ENCODE data around the gene MRNIP. TPM values are rescaled to one million over a fixed set of nuclear protein-coding genes. Genes with fewer than 3 reads are reported as not detected.

The MRNIP gene
- polyA plus RNA-seq, 2 of the 4 experiments (the other 2 are of a cell fraction) = 21.4 to 29.7 TPM

GRCh38 chr5:179816796-179817469, 41.7 kb downstream of the MRNIP start:
- no peak overlapping the region for H3K4me3 ChIP-seq
- no peak overlapping the region for H3K4me2 ChIP-seq

GRCh38 chr5:179816401-179816795, 42.2 kb downstream of the MRNIP start:
- Histone ChIP-seq H3K4me3 (no peak overlapping the region), H3K4me2 (no peak overlapping the region), H3K27ac (no peak overlapping the region), H3K4me1 (peaks cover 30% of the 10 kb centered on the region), H3K9me3 (no peaks in the 10 kb centered on the region)
- ChIA-PET POLR2A (no interaction called here), CTCF (interaction anchor here (1.4 to 3.6 kb wide), 4 partner anchors 15 to 54 kb away, joined by 3 to 12 read pairs (median 6); no protein-coding TSS in a partner anchor)
- ATAC-seq (no peak), FAIRE-seq (no peak), DNase-seq (ENCODE audit: low read depth in 1 of 2, low spot score in 1 of 2) (no peak)
- WGBS (ENCODE audit: missing lambda C conversion rate) = 95% methylated on average over 17 of the region's 23 CpGs
- no peak for TF ChIP-seq PHF8 (IDR thresholded peaks at IDR 0.05; ENCODE audit: borderline replicate concordance, low read depth)
- TF ChIP-seq USF2 (IDR thresholded peaks at IDR 0.05) = no peak
- TF ChIP-seq HOXA7 (CRISPR knock-in tag; IDR thresholded peaks at IDR 0.05) = no peak
- no peak for TF ChIP-seq ATOH8 (CRISPR knock-in tag; IDR thresholded peaks at IDR 0.05; ENCODE audit: low read depth)
- TF ChIP-seq REST (IDR thresholded peaks at IDR 0.05) = no peak
- no peak for TF ChIP-seq RNF2 (IDR thresholded peaks at IDR 0.05; ENCODE audit: borderline replicate concordance, low read depth)
- no peak for TF ChIP-seq ESRRA (IDR thresholded peaks at IDR 0.05; ENCODE audit: borderline replicate concordance, low read length)
- TF ChIP-seq SREBF2 (IDR thresholded peaks at IDR 0.05) = no peak
- no peak for TF ChIP-seq HOXB5 (CRISPR knock-in tag; IDR thresholded peaks at IDR 0.05)
- TF ChIP-seq TFCP2L1 (CRISPR knock-in tag; IDR thresholded peaks at IDR 0.05) = no peak
- TF ChIP-seq HOXB13 (CRISPR knock-in tag; IDR thresholded peaks at IDR 0.05; ENCODE audit: low read depth) = no peak
- TF ChIP-seq NFE2L2 (conservative IDR thresholded peaks at IDR 0.05; ENCODE audit: low read length) = no peak
- TF ChIP-seq SMC3 (IDR thresholded peaks at IDR 0.05) = no peak
- no peak for TF ChIP-seq CHD2 (IDR thresholded peaks at IDR 0.05; ENCODE audit: low read length, partially characterized antibody)
- TF ChIP-seq HMGXB4 (CRISPR knock-in tag; IDR thresholded peaks at IDR 0.05; ENCODE audit: borderline replicate concordance) = no peak
- no peak for TF ChIP-seq FOXS1 (CRISPR knock-in tag; IDR thresholded peaks at IDR 0.05)
- TF ChIP-seq ZNF302 (CRISPR knock-in tag; IDR thresholded peaks at IDR 0.05) = no peak
- TF ChIP-seq JUN (IDR thresholded peaks at IDR 0.05) = no peak
- TF ChIP-seq POLR2A (IDR thresholded peaks at IDR 0.05; ENCODE audit: low read length) = no peak

More at GRCh38 chr5:179816796-179817469, 41.7 kb downstream of the MRNIP start:
- Histone ChIP-seq H3K4me1 (peaks cover 30% of the 10 kb centered on the region), H3K9me3 (no peaks in the 10 kb centered on the region), H3K27ac (peak overlapping the region in 1 of 2 experiments; percentile 98; a peak in 4 of 6 replicates)
- DNase-seq (ENCODE audit: low read depth in 1 of 2, low spot score in 1 of 2) (no peak), FAIRE-seq (no peak), ATAC-seq (no peak)
- POLR2A ChIA-PET = no interaction called here
- WGBS (ENCODE audit: missing lambda C conversion rate) = 95% methylated on average over 26 of the region's 72 CpGs
- CTCF ChIA-PET = interaction anchor here (1.4 to 3.6 kb wide), 4 partner anchors 15 to 54 kb away, joined by 3 to 12 read pairs (median 6); no protein-coding TSS in a partner anchor
- TF ChIP-seq NFE2L2 (conservative IDR thresholded peaks at IDR 0.05; ENCODE audit: low read length) = no peak
- TF ChIP-seq ELK1 (IDR thresholded peaks at IDR 0.05; ENCODE audit: low read depth, low read length) = no peak
- TF ChIP-seq SREBF2 (IDR thresholded peaks at IDR 0.05) = no peak
- TF ChIP-seq HES2 (IDR thresholded peaks at IDR 0.05) = no peak
- no peak for TF ChIP-seq HEYL (CRISPR knock-in tag; IDR thresholded peaks at IDR 0.05)
- TF ChIP-seq EP300 (IDR thresholded peaks at IDR 0.05) = no peak
- no peak for TF ChIP-seq ATOH8 (CRISPR knock-in tag; IDR thresholded peaks at IDR 0.05; ENCODE audit: low read depth)
